ENCODE results near the gene SYNGR1. TPM values are rescaled to one million over a fixed set of nuclear protein-coding genes. Genes with fewer than 3 reads are reported as not detected.

Gene SYNGR1
- total RNA-seq, 1 experiment from 2014 or later: 0.35 TPM

DNA sequence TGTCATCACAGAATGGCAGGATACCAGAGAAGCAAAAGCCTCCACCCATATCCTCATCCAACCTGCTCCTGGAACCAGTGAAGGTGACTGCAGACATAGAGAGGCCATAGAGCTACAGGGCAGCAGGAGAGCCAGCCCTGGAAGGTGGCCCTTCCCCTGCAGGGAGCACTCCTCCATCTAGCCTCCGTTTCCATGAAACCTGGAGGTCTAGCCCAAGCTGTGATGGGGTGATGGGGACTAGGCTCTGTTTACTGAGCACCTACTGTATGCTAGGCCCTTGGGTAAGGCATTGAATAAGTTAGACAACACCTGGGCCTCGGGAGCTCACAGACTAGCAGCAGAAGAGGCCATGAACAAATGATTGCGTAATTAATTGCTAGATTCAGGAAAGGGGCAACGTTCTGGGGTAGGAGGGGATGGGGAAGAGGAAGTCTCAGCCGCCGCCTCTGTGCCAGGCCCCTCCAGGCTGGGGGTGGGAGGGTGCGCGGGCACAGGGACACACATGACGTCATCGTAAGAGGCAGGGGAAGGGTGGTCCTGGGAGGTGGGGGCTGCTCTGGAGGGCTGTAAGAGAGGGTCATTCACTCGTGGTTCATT lies 784 bp upstream of the SYNGR1 start:
- H3K27ac Mint-ChIP-seq (ENCODE audit: low read depth, unreplicated experiment): no peak overlapping the region
- no peaks in the 10 kb centered on the region for H3K9me3 Mint-ChIP-seq (ENCODE audit: unreplicated experiment)
- BruUV-seq (replicated peaks): no TSS peak
- H3K4me3 Mint-ChIP-seq (ENCODE audit: unreplicated experiment): peak overlapping the region; percentile 63
- no peak for DNase-seq (ENCODE audit: unreplicated experiment)
- ChIA-PET POLR2A (interaction anchor here (0.7 to 1.4 kb wide), 2 partner anchors 29 to 50 kb away, joined by 3 read pairs; partner anchors contain the start of genes RPL3 and TAB1), CTCF (interaction anchor here (0.6 to 0.8 kb wide), 3 partner anchors 31 to 979 kb away, joined by 3 read pairs; no protein-coding TSS in a partner anchor)
- intact Hi-C loops (cut with micrococcal nuclease): no loop called here
- TF ChIP-seq, protein P1, sequence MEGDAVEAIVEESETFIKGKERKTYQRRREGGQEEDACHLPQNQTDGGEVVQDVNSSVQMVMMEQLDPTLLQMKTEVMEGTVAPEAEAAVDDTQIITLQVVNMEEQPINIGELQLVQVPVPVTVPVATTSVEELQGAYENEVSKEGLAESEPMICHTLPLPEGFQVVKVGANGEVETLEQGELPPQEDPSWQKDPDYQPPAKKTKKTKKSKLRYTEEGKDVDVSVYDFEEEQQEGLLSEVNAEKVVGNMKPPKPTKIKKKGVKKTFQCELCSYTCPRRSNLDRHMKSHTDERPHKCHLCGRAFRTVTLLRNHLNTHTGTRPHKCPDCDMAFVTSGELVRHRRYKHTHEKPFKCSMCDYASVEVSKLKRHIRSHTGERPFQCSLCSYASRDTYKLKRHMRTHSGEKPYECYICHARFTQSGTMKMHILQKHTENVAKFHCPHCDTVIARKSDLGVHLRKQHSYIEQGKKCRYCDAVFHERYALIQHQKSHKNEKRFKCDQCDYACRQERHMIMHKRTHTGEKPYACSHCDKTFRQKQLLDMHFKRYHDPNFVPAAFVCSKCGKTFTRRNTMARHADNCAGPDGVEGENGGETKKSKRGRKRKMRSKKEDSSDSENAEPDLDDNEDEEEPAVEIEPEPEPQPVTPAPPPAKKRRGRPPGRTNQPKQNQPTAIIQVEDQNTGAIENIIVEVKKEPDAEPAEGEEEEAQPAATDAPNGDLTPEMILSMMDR (IDR thresholded peaks at IDR 0.05; ENCODE audit: unreplicated experiment): no peak
- peaks cover 19% of the 10 kb centered on the region for H3K27me3 Mint-ChIP-seq (ENCODE audit: insufficient read depth, unreplicated experiment)
- H3K4me1 Mint-ChIP-seq (ENCODE audit: insufficient read depth, unreplicated experiment): no peaks in the 10 kb centered on the region
- H3K36me3 Mint-ChIP-seq (ENCODE audit: insufficient read depth, unreplicated experiment): no peaks in the 10 kb centered on the region

DNA sequence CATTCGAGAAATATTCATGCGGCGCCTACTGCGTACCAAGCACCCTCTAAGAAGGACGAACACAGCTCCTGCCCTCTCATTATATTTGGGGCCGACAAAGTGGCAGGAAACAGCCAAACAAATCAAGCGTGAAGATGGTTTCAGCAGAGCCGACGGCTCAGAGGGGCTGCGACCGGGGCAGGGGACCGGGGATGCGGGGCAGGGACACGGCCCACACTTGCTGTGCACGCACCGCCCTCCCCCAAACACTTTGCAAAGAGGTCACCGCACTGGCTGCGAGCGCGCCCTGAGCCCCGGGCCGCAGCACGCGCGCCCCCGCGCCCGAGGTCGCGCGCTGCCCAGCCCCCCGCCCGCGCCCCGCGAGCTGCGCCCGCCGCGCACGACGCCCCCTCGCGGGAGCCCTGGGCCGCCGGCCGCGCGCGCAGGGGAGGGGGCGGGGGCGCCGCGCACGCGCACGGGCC lies 255 bp upstream of the SYNGR1 start:
- Mint-ChIP-seq H3K4me3 (ENCODE audit: unreplicated experiment) (peak overlapping the region; percentile 63), H3K36me3 (ENCODE audit: insufficient read depth, unreplicated experiment) (no peaks in the 10 kb centered on the region), H3K27ac (ENCODE audit: low read depth, unreplicated experiment) (no peak overlapping the region), H3K27me3 (ENCODE audit: insufficient read depth, unreplicated experiment) (peaks cover 14% of the 10 kb centered on the region), H3K9me3 (ENCODE audit: unreplicated experiment) (no peaks in the 10 kb centered on the region), H3K4me1 (ENCODE audit: insufficient read depth, unreplicated experiment) (no peaks in the 10 kb centered on the region)
- BruUV-seq (replicated peaks): no TSS peak
- CTCF ChIA-PET: interaction anchor here (0.6 to 0.8 kb wide), 3 partner anchors 32 to 979 kb away, joined by 3 read pairs; no protein-coding TSS in a partner anchor
- POLR2A ChIA-PET: interaction anchor here (0.7 to 1.4 kb wide), 2 partner anchors 30 to 50 kb away, joined by 3 read pairs; partner anchors contain the start of genes RPL3 and TAB1
- intact Hi-C loops (cut with micrococcal nuclease): no loop called here
- TF ChIP-seq, protein P1 (IDR thresholded peaks at IDR 0.05; ENCODE audit: unreplicated experiment): no peak
- no peak for DNase-seq (ENCODE audit: unreplicated experiment)

DNA sequence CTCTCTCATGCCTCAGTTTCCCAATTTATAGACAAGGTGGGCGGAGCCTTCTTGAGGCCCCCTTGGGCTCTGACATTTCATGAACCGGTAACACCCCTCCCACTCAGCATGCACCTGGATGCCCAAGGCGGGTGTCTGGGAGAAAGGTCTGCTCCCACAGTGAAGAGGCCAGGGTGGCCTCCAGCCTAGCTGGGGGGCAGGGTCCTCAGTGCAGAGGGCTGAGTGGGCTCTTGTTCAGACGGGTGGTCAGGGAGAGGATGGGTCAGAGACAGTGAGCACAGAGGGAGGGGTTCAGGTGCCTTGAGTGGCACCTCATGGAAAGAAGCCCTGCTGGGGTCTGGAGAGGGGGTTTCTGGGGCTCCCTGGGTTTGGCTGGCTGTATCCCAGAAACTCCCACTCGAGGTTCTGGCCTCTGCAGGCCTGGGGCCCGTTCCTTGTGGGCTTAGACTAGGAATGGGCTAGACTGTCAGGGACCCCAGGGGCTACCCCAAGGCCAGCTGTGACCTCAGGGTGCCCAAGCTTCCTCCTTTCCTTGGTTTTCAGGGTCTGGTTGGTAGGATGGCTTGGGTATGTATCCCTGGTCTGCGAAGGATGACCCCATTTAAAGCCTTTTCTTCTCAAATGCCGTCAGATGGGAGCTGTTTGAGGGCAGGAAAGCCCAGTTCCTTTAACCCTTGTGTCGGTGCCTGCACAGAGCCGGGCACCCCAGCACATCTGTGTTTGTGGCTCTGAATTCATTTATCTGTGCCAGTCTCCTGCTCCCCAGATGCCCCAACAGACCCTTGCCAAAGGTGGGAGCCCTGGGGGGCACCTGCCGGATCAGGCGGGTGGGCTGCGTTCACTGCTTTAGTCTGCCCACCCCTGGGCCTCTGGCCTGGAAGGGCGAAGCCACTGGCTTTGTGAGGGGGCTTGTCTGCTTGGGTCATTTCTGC lies 1.2 kb downstream of the SYNGR1 start:
- TF ChIP-seq, protein P1 (IDR thresholded peaks at IDR 0.05; ENCODE audit: unreplicated experiment): no peak
- ChIA-PET CTCF (interaction anchor here (0.6 to 0.7 kb wide), 2 partner anchors 8 to 17 kb away, joined by 3 to 5 read pairs; no protein-coding TSS in a partner anchor), POLR2A (interaction anchor here (0.8 to 1.0 kb wide), 2 partner anchors 8 to 169 kb away, joined by 3 read pairs; partner anchors contain the start of gene ATF4)
- Mint-ChIP-seq H3K4me1 (ENCODE audit: insufficient read depth, unreplicated experiment) (no peaks in the 10 kb centered on the region), H3K36me3 (ENCODE audit: insufficient read depth, unreplicated experiment) (no peaks in the 10 kb centered on the region), H3K27ac (ENCODE audit: low read depth, unreplicated experiment) (no peak overlapping the region), H3K9me3 (ENCODE audit: unreplicated experiment) (no peaks in the 10 kb centered on the region), H3K27me3 (ENCODE audit: insufficient read depth, unreplicated experiment) (peaks cover 9% of the 10 kb centered on the region), H3K4me3 (ENCODE audit: unreplicated experiment) (peak overlapping the region; percentile 59)
- intact Hi-C loops (cut with micrococcal nuclease): no loop called here
- no peak for DNase-seq (ENCODE audit: unreplicated experiment)
- BruUV-seq (replicated peaks): no TSS peak

All from MCF 10A (cell line).